Ovary (tissue), 3 donors: Measurements from ENCODE around the gene MAGOHB.

Source experiments
- CTCF ChIP-seq, 3 donors: fragments of 450-650 bp in 2 of 3; fragments of 200-600 bp in 1 of 3; IDR thresholded peaks; one replicate each; pipeline versions ENCODE4 v1.5.1 to v1.8.0; 2016 to 2022; ENCODE audit warnings: antibody characterized with exemption in 3 of 3, mild to moderate bottlenecking in 1 of 3
- EP300 ChIP-seq: sonication (generic); formaldehyde crosslinking; IDR thresholded peaks from one replicate; pipeline ENCODE4 v1.6.1; 2017; ENCODE audit warnings: antibody characterized with exemption
- POLR2A ChIP-seq: fragments of 450-650 bp; IDR thresholded peaks from one replicate; pipeline ENCODE4 v1.6.1; 2017; ENCODE audit warnings: antibody characterized with exemption, mild to moderate bottlenecking, moderate library complexity
- donor health status: DM: no; HTN: no; CAD: no.

- TF ChIP-seq CTCF (IDR thresholded peaks at IDR 0.05) (no peak), POLR2A (no peak), EP300 (no peak)
Measured at GRCh38 chr12:10654003-10654402, 40.6 kb upstream of the MAGOHB start.
